HepG2 (cell line): ENCODE results near the gene CDKN2AIP. TPM values are rescaled to one million over a fixed set of nuclear protein-coding genes. Genes with fewer than 3 reads are reported as not detected.

Experiments used
- ATAC-seq: fragments of 200-7000 bp; cut with Tn5 transposase; 3 replicates; pipeline ENCODE4 v1.9.1; 2020; ENCODE audit warnings: mild to moderate bottlenecking, moderate library complexity
- BruUV-seq: library from RNA; stranded (reverse); fragments of 400-500 nt; replicated peaks from 2 replicates; lab custom pipeline; 2021; lab: Mats Ljungman, UMichigan
- CTCF ChIA-PET: fragments of 300-600 bp; formaldehyde crosslinking; extraction: SDS; loops from one replicate; lab custom pipeline; 2021; ENCODE audit warnings: low total read pairs, inconsistent platforms, low intra/inter-chr PET ratio; lab: Yijun Ruan, JAX
- POLR2A ChIA-PET: fragments of 350-600 bp; sonication (Branson Sonifier 250); formaldehyde crosslinking; loops from one replicate; lab custom pipeline; 2020; ENCODE audit warnings: antibody characterized with exemption, inconsistent platforms; lab: Yijun Ruan, JAX
- DNase-seq: peaks from one replicate; pipeline ENCODE4 v3.0.0-alpha.2; 2015; ENCODE audit warnings: low spot score
- FAIRE-seq: peaks from 3 replicates; lab custom pipeline; 2011; peaks lifted over from hg19 to GRCh38; lab: Jason Lieb, UNC
- H2AFZ ChIP-seq: one replicate; pipeline ENCODE4 v1.6.1; 2011; ENCODE audit warnings: low read length, inconsistent platforms
- H3K27ac ChIP-seq: fragments of 300-600 bp; 3 replicates; pipeline ENCODE4 v1.8.0; 2011; ENCODE audit warnings: mixed run types, mild to moderate bottlenecking, mixed read lengths, low read length, inconsistent platforms; ENCODE audit not compliant: insufficient read depth; ENCODE audit errors: extremely low read length
- H3K27me3 ChIP-seq, 2 experiments: fragments of 200-600 bp in 1 of 2; 2 replicates in 1 of 2; 3 replicates in 1 of 2; pipeline versions ENCODE4 v1.6.0 to v1.8.0; 2011; ENCODE audit warnings: low read length in 2 of 2, mild to moderate bottlenecking in 2 of 2, moderate library complexity in 2 of 2, inconsistent platforms in 1 of 2; ENCODE audit not compliant: insufficient read depth in 2 of 2, control insufficient read depth in 1 of 2
- H3K36me3 ChIP-seq, 2 experiments: fragments of 200-600 bp in 1 of 2; replicated peaks in 1 of 2; 2 replicates in 1 of 2; 3 replicates in 1 of 2; pipeline versions ENCODE4 v1.5.1 to v1.8.0; 2011; ENCODE audit warnings: low read length in 2 of 2, inconsistent platforms in 1 of 2; ENCODE audit not compliant: insufficient read depth in 2 of 2, control insufficient read depth in 1 of 2
- H3K4me1 ChIP-seq: 2 replicates; pipeline ENCODE4 v1.5.1; 2012; ENCODE audit warnings: low read length, inconsistent platforms; ENCODE audit not compliant: insufficient read depth
- H3K4me2 ChIP-seq: 2 replicates; pipeline ENCODE4 v1.6.0; 2011; ENCODE audit warnings: low read depth, low read length, inconsistent platforms
- H3K4me3 ChIP-seq, 3 experiments: fragments of 200-600 bp in 1 of 3; sonication (generic), shearing (Covaris generic) in 1 of 3; replicated peaks in 1 of 3; 2 replicates each; pipeline ENCODE4 v1.5.1; 2011 to 2016; ENCODE audit warnings: low read length in 3 of 3, inconsistent platforms in 2 of 3, low read depth in 2 of 3, mild to moderate bottlenecking in 2 of 3, control low read depth in 1 of 3, mixed read lengths in 1 of 3; ENCODE audit not compliant: insufficient read depth in 1 of 3
- H3K79me2 ChIP-seq: one replicate; pipeline ENCODE4 v1.6.1; 2011; ENCODE audit warnings: low read length, inconsistent platforms; ENCODE audit not compliant: insufficient read depth
- H3K9ac ChIP-seq: 2 replicates; pipeline ENCODE4 v1.6.0; 2011; ENCODE audit warnings: mild to moderate bottlenecking, low read depth, low read length, inconsistent platforms; ENCODE audit not compliant: insufficient read depth
- H3K9me3 ChIP-seq: 2 replicates; pipeline ENCODE4 v1.5.1; 2012; ENCODE audit warnings: mild to moderate bottlenecking, low read length
- H4K20me1 ChIP-seq: 2 replicates; pipeline ENCODE4 v1.6.0; 2011; ENCODE audit warnings: inconsistent platforms, mild to moderate bottlenecking, low read length, moderate library complexity; ENCODE audit not compliant: insufficient read depth
- ERF ChIP-seq: IDR thresholded peaks from 2 replicates; pipeline ENCODE4 v1.6.1; 2018; ENCODE audit warnings: missing biosample characterization, missing genetic modification reagents
- NCOA2 ChIP-seq: sonication (generic); formaldehyde crosslinking; IDR thresholded peaks from 2 replicates; pipeline ENCODE4 v1.8.0; 2022; ENCODE audit warnings: inconsistent platforms
- SNAI1 ChIP-seq: sonication (generic); formaldehyde crosslinking; IDR thresholded peaks from 2 replicates; pipeline ENCODE4 v1.5.0; 2020; ENCODE audit warnings: mild to moderate bottlenecking, missing genetic modification reagents, borderline replicate concordance
- SP140L ChIP-seq: sonication (generic); formaldehyde crosslinking; IDR thresholded peaks from 2 replicates; pipeline ENCODE4 v1.4.0; 2020; ENCODE audit warnings: missing genetic modification reagents, borderline replicate concordance
- ZNF136 ChIP-seq: sonication (generic); formaldehyde crosslinking; IDR thresholded peaks from 2 replicates; pipeline ENCODE4 v1.8.1; 2022; ENCODE audit warnings: low read depth, mild to moderate bottlenecking, moderate library complexity, missing genetic modification reagents
- ZSCAN31 ChIP-seq: sonication (generic); formaldehyde crosslinking; IDR thresholded peaks from 2 replicates; pipeline ENCODE4 v1.5.0; 2020; ENCODE audit warnings: low read depth, mild to moderate bottlenecking, missing genetic modification reagents
- WGBS: methylation state at CpG from one replicate; pipeline ENCODE4 v1.1.6; 2017; ENCODE audit warnings: low lambda C conversion rate; 5-methylcytosine and 5-hydroxymethylcytosine counted together
- in situ Hi-C: cut with HindIII; loops from 2 replicates; pipeline ENCODE4 v1.10.0; 2017; ENCODE audit warnings: low pct_unique_long_range_greater_than_20kb; ENCODE audit not compliant: extremely low pct_ligation_motif_present
- intact Hi-C: fragments of 100-400 bp; cut with micrococcal nuclease; formaldehyde crosslinking; loops from one replicate; pipeline ENCODE4 v1.10.0; 2022; ENCODE audit not compliant: unreplicated experiment
- polyA plus RNA-seq, 8 experiments: library from polyadenylated mRNA; depleted of rRNA in 3 of 8; stranded (reverse) in 7 of 8; unstranded in 1 of 8; fragments of >200 nt; fragmentation: Illumina TruSeq in 4 of 8; extraction: Trizol in 4 of 8; gene quantifications; 2 replicates each; pipeline versions ENCODE4 v1.2.1 to v1.2.3, GENCODE V29; 2011 to 2016; ENCODE audit warnings: low read depth in 4 of 8, missing spikeins in 1 of 8, mixed read lengths in 1 of 8; ENCODE audit not compliant: insufficient read depth in 1 of 8
- total RNA-seq, 5 experiments: library from RNA; depleted of rRNA; stranded (reverse); fragments of >200 nt; fragmentation: Illumina TruSeq; extraction: Trizol; gene quantifications; 2 replicates each; pipeline ENCODE4 v1.2.3, GENCODE V29; 2016; ENCODE audit warnings: low read depth in 1 of 5
- TF ChIP-seq, protein P1 (sequence below): sonication (generic); formaldehyde crosslinking; IDR thresholded peaks from 2 replicates; pipeline ENCODE4 v1.9.0; 2021; ENCODE audit warnings: mild to moderate bottlenecking, missing genetic modification reagents

CDKN2AIP gene
- total and polyA plus RNA-seq, 2 of the 13 experiments (the other 11 are each of a cell fraction or from before 2014, with no cell fraction given): 17.0 to 18.7 TPM

GRCh38 chr4:183408796-183409195, 35.6 kb upstream of the CDKN2AIP start:
- Histone ChIP-seq H3K79me2 (no peaks in the 10 kb centered on the region), H3K9me3 (no peaks in the 10 kb centered on the region), H3K27ac (no peak overlapping the region), H3K4me2 (peak overlapping the region; percentile 39; the same call in 1 of the 2 replicates), H3K4me1 (peaks cover 42% of the 10 kb centered on the region), H3K9ac (no peak overlapping the region), H3K27me3 (peaks cover under 1 to 13% of the 10 kb centered on the region in 2 experiments; a peak in 2 of 5 replicates), H4K20me1 (no peaks in the 10 kb centered on the region), H2AFZ (no peak overlapping the region), H3K4me3 (no peak overlapping the region), H3K36me3 (no peaks in the 10 kb centered on the region)
- TF ChIP-seq ZSCAN31 (CRISPR knock-in tag): 0 out of 2 replicates have a peak, but pooled peaks have one; percentile 33
- TF ChIP-seq NCOA2 (CRISPR knock-in tag): no peak
- ATAC-seq (no peak), FAIRE-seq (no peak), DNase-seq (no peak)
- POLR2A ChIA-PET: interaction anchor here (1.5 kb wide), 1 partner anchor 35 kb away, joined by 5 read pairs; the partner anchor contains the start of gene CDKN2AIP
- CTCF ChIA-PET: no interaction called here
- WGBS: 58% methylated on average over 7 of the region's 8 CpGs
- in situ Hi-C loops: loop anchor here (25.0 kb wide), 1 partner anchor 346 kb away; no protein-coding TSS in a partner anchor
- no TSS peak for BruUV-seq
- intact Hi-C loops: loop anchor here (5.0 to 10.0 kb wide), 2 partner anchors 121 to 334 kb away; no protein-coding TSS in a partner anchor

- no CpG with 5 or more reads among the region's 4 CpGs for WGBS
- H3K9me3 ChIP-seq: no peaks in the 10 kb centered on the region
- no peak overlapping the region for H2AFZ ChIP-seq
- ChIA-PET POLR2A (interaction anchor here (1.5 kb wide), 1 partner anchor 34 kb away, joined by 5 read pairs; the partner anchor contains the start of gene CDKN2AIP), CTCF (no interaction called here)
- DNase-seq (peak; percentile 62), ATAC-seq (peak; percentile 79), FAIRE-seq (peak; percentile 79)
- BruUV-seq: no TSS peak
- peaks cover 0 to 10% of the 10 kb centered on the region in 2 experiments; a peak in 2 of 5 replicates for H3K27me3 ChIP-seq
- H3K27ac ChIP-seq: no peak overlapping the region
- intact Hi-C loops (loop anchor here (5.0 to 10.0 kb wide), 2 partner anchors 122 to 335 kb away; no protein-coding TSS in a partner anchor), in situ Hi-C loops (loop anchor here (25.0 kb wide), 1 partner anchor 347 kb away; no protein-coding TSS in a partner anchor)
- H3K4me3 ChIP-seq: 0 out of 6 replicates have a peak overlapping the region, but pooled peaks of 1 of the 3 experiments have one; percentile 6
- peak overlapping the region; percentile 39 for H3K4me2 ChIP-seq
- H3K9ac ChIP-seq: no peak overlapping the region
- H4K20me1 ChIP-seq: no peaks in the 10 kb centered on the region
- H3K4me1 ChIP-seq: peaks cover 42% of the 10 kb centered on the region
- no peaks in the 10 kb centered on the region for H3K36me3 ChIP-seq
- no peaks in the 10 kb centered on the region for H3K79me2 ChIP-seq
- TF ChIP-seq SNAI1 (CRISPR knock-in tag): no peak
- TF ChIP-seq, protein P1, sequence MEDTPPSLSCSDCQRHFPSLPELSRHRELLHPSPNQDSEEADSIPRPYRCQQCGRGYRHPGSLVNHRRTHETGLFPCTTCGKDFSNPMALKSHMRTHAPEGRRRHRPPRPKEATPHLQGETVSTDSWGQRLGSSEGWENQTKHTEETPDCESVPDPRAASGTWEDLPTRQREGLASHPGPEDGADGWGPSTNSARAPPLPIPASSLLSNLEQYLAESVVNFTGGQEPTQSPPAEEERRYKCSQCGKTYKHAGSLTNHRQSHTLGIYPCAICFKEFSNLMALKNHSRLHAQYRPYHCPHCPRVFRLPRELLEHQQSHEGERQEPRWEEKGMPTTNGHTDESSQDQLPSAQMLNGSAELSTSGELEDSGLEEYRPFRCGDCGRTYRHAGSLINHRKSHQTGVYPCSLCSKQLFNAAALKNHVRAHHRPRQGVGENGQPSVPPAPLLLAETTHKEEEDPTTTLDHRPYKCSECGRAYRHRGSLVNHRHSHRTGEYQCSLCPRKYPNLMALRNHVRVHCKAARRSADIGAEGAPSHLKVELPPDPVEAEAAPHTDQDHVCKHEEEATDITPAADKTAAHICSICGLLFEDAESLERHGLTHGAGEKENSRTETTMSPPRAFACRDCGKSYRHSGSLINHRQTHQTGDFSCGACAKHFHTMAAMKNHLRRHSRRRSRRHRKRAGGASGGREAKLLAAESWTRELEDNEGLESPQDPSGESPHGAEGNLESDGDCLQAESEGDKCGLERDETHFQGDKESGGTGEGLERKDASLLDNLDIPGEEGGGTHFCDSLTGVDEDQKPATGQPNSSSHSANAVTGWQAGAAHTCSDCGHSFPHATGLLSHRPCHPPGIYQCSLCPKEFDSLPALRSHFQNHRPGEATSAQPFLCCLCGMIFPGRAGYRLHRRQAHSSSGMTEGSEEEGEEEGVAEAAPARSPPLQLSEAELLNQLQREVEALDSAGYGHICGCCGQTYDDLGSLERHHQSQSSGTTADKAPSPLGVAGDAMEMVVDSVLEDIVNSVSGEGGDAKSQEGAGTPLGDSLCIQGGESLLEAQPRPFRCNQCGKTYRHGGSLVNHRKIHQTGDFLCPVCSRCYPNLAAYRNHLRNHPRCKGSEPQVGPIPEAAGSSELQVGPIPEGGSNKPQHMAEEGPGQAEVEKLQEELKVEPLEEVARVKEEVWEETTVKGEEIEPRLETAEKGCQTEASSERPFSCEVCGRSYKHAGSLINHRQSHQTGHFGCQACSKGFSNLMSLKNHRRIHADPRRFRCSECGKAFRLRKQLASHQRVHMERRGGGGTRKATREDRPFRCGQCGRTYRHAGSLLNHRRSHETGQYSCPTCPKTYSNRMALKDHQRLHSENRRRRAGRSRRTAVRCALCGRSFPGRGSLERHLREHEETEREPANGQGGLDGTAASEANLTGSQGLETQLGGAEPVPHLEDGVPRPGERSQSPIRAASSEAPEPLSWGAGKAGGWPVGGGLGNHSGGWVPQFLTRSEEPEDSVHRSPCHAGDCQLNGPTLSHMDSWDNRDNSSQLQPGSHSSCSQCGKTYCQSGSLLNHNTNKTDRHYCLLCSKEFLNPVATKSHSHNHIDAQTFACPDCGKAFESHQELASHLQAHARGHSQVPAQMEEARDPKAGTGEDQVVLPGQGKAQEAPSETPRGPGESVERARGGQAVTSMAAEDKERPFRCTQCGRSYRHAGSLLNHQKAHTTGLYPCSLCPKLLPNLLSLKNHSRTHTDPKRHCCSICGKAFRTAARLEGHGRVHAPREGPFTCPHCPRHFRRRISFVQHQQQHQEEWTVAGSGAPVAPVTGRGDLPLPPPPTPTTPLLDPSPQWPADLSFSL (CRISPR knock-in tag): peak; percentile 81
- TF ChIP-seq ZNF136 (CRISPR knock-in tag): no peak
- TF ChIP-seq SP140L (CRISPR knock-in tag): no peak
- no peak for TF ChIP-seq ERF
These were observed 35.0 kb upstream of the CDKN2AIP start for GRCh38 chr4:183409483-183409882.
